Cardiac septum (tissue), 1 donor: ENCODE measurements around the gene SYNGAP1. TPM values are rescaled to one million over a fixed set of nuclear protein-coding genes. Genes with fewer than 3 reads are reported as not detected.
"Not testable (repeated sequence)": the region's sequence is repeated elsewhere in the genome, so short reads cannot be mapped to it uniquely, and the experiment has no call there.

Source experiments
- DNase-seq: peaks from one replicate; pipeline ENCODE4 v3.0.0-alpha.2; 2020; ENCODE audit warnings: low spot score
- intact Hi-C: fragments of 100-400 bp; cut with DNase I; formaldehyde crosslinking; loops from one replicate; pipeline ENCODE4 v1.14.0; 2022
- total RNA-seq: library from RNA; stranded (reverse); fragmentation: NEBNext Ultra II Directional; extraction: Animal tissue kit (Norgen Biotek cat#: 25700); gene quantifications from one replicate; pipeline ENCODE4 v1.2.1, GENCODE V29; 2021
- donor health status: DM: no; HTN: no; CAD: no.

The SYNGAP1 gene
- total RNA-seq, 1 donor from 2014 or later = 9.0 TPM

- DNase-seq = no peak
- intact Hi-C loops = loop anchor here (10.0 kb wide), 1 partner anchor 123 kb away; no protein-coding TSS in a partner anchor
Measured at GRCh38 chr6:33451606-33452005, 31.7 kb downstream of the SYNGAP1 start.

GRCh38 chr6:33452496-33452895 lies 32.6 kb downstream of the SYNGAP1 start:
- intact Hi-C loops = loop anchor here (10.0 kb wide), 1 partner anchor 122 kb away; no protein-coding TSS in a partner anchor
- DNase-seq = no peak

- intact Hi-C loops = loop anchor here (10.0 kb wide), 1 partner anchor 121 kb away; no protein-coding TSS in a partner anchor
- no peak for DNase-seq
Measured at GRCh38 chr6:33453393-33454008, 33.6 kb downstream of the SYNGAP1 start.

- intact Hi-C loops = loop anchor here (10.0 kb wide), 1 partner anchor 121 kb away; no protein-coding TSS in a partner anchor
- peak; percentile 99 for DNase-seq
Measured at GRCh38 chr6:33454009-33454946, 34.4 kb downstream of the SYNGAP1 start, which contains the start of gene ZBTB9. Gene ZBTB9, plus strand, starts transcription at chr6:33454576. Its CDS starts 525 bp downstream, at chr6:33455101.

- peak; percentile 63 for DNase-seq
- intact Hi-C loops = loop anchor here (10.0 kb wide), 1 partner anchor 120 kb away; no protein-coding TSS in a partner anchor
Measured at GRCh38 chr6:33455051-33455450, 35.2 kb downstream of the SYNGAP1 start.

- DNase-seq = peak; percentile 47
- intact Hi-C loops = loop anchor here (10.0 kb wide), 1 partner anchor 119 kb away; no protein-coding TSS in a partner anchor
Measured at GRCh38 chr6:33456156-33456555, 36.3 kb downstream of the SYNGAP1 start.

GRCh38 chr6:33458676-33459075 lies 38.8 kb downstream of the SYNGAP1 start:
- intact Hi-C loops = loop anchor here (10.0 kb wide), 1 partner anchor 116 kb away; no protein-coding TSS in a partner anchor
- no peak for DNase-seq

GRCh38 chr6:33459226-33459625 lies 39.4 kb downstream of the SYNGAP1 start:
- intact Hi-C loops = loop anchor here (10.0 kb wide), 1 partner anchor 116 kb away; no protein-coding TSS in a partner anchor
- peak; percentile 4 for DNase-seq

GRCh38 chr6:33466075-33466735 lies 46.3 kb downstream of the SYNGAP1 start:
- intact Hi-C loops = no loop called here
- DNase-seq = no peak

GRCh38 chr6:33467091-33467490 lies 47.2 kb downstream of the SYNGAP1 start:
- intact Hi-C loops = no loop called here
- no peak for DNase-seq

GRCh38 chr6:33469661-33470060 lies 49.8 kb downstream of the SYNGAP1 start:
- intact Hi-C loops = no loop called here
- no peak for DNase-seq

- intact Hi-C loops = no loop called here
Measured at GRCh38 chr6:33477864-33478263, 58.0 kb downstream of the SYNGAP1 start.

GRCh38 chr6:33481192-33481591 lies 61.3 kb downstream of the SYNGAP1 start:
- no peak for DNase-seq
- intact Hi-C loops = no loop called here

More at GRCh38 chr6:33477864-33478263, 58.0 kb downstream of the SYNGAP1 start:
- DNase-seq = no peak

GRCh38 chr6:33482620-33483019 lies 62.8 kb downstream of the SYNGAP1 start:
- intact Hi-C loops, DNase-seq: not testable (repeated sequence)

- intact Hi-C loops = no loop called here
- DNase-seq = no peak
Measured at GRCh38 chr6:33483678-33484077, 63.8 kb downstream of the SYNGAP1 start.

GRCh38 chr6:33484673-33485262 lies 64.9 kb downstream of the SYNGAP1 start:
- DNase-seq, intact Hi-C loops: not testable (repeated sequence)

GRCh38 chr6:33485680-33486079 lies 65.8 kb downstream of the SYNGAP1 start:
- intact Hi-C loops, DNase-seq: not testable (repeated sequence)

- DNase-seq = no peak
- intact Hi-C loops = no loop called here
Measured at GRCh38 chr6:33488339-33488738, 68.5 kb downstream of the SYNGAP1 start.

GRCh38 chr6:33490198-33490597 lies 70.3 kb downstream of the SYNGAP1 start:
- intact Hi-C loops = no loop called here
- no peak for DNase-seq
